HG02938 (cell line): ENCODE measurements around the gene MSMB.
"Not testable (repeated sequence)": the region's sequence is repeated elsewhere in the genome, so short reads cannot be mapped to it uniquely, and the experiment has no call there.

ENCODE experiments used
- ATAC-seq: cut with Tn5 transposase; IDR thresholded peaks from one replicate; pipeline ENCODE4 v1.9.1; 2021; ENCODE audit warnings: mild to moderate bottlenecking, moderate library complexity; ENCODE audit not compliant: unreplicated experiment

The MSMB gene, protein sequence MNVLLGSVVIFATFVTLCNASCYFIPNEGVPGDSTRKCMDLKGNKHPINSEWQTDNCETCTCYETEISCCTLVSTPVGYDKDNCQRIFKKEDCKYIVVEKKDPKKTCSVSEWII

DNA sequence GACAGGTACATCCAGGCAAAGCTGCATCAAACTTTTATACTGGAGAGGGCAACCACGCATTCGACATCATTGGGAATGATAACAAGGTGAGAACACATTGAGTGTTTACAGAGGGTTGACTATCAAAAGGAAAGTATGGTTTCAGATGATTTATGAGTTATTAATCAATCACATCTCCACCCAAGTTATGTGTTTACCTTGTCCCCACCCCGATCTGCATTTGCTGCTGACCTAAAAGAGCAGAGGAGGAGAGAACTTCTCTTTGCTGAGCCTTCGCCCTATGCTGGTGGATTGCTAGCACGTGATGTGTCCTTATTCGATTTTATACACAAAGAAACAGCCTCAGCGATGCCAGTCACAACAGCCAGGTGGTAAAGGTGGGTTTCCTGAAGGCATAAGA, at the start of gene MSMB:
MSMB (minus strand) TSS at position 9 of the 400 bp plus-strand sequence. CDS start 32 bp downstream, outside the sequence.
- ATAC-seq: no peak

DNA sequence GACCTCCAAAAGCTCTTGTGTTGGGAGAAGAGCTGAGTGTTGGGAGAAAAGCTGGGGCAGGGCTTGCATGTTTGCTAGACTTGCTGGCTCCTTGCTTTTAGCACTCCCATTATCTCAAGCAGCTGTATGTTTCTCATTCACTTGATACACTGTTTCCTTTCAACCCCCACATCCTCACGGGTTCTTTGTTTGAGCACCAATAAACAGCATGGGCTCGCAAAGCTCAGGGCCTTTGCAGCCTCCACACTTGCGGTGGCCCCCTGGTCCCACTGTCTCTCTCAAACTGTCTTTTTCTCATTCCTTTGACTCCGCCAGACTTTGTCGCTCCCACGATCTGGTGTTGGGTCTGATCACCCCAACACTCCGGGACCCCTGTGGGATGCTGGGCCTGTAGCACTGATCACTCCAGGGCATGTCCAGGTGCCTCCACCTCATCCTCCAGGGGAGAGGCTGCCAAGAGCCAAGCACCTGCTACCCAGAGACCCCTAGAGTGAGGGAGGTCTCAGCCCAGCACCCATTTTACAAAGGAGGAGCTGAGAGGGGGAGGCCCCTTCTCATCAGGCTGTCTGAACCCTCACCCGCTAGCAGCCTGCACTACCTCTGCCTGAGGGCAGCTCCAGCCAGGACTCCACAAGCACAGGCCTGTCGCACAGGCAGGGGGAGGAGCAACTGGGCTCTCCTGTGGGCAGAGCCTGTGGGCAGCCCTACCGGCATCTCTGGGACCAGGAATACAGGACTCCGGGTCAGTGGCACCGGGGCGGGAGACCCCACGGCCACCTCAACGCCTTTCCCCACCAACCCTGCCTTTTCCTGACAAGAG, 49.1 kb upstream of the MSMB start:
- ATAC-seq: no peak

DNA sequence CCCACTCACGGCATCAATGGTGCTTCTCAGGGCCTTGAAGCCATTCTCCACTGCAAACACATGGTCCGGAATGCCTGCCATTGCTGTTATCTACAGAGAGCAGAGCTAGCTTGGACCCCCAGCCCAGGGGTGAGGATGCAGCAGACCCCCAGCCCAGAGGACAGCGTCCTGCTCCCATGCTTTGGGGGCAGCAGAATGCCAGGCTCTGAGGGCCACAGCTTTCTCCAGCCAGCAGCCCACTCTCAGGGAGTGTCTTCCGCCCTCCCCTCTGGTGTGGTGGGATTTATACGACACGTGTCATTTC, 48.1 kb upstream of the MSMB start:
- ATAC-seq: no peak

DNA sequence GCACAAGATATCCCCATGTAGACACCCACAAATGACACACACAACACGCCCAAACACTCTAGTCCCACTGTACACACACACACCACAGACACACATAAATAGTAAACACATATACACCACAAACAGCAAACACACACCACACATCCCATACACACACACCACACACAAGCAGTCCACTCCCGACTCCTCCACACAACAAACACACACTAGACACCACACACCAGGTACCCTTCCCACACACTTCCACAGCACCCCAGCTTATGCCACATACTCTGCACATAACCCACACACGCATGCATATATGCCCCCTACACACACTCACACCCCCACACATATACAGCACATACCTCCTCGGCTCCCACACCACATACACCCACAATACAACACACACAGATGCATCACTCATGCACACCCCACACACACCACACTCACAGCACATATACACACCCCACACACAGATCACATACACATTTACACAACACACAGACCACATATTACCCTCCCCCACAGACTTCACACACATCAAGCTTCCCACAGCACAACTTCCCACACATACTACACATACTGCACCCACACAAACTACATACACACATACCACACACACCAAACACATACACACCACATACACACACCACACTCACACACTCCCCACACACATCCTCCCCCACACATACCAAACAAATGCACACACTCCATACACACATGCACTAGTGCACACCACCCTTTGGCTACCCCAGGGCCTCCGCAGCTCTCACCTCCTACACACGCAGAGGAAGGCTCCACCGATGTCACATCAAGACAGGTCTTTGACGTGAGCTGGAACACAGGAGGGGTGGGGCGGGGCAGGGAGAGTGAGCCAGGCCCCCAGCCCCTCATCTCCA, 47.5 kb upstream of the MSMB start:
- not testable (repeated sequence) for ATAC-seq

DNA sequence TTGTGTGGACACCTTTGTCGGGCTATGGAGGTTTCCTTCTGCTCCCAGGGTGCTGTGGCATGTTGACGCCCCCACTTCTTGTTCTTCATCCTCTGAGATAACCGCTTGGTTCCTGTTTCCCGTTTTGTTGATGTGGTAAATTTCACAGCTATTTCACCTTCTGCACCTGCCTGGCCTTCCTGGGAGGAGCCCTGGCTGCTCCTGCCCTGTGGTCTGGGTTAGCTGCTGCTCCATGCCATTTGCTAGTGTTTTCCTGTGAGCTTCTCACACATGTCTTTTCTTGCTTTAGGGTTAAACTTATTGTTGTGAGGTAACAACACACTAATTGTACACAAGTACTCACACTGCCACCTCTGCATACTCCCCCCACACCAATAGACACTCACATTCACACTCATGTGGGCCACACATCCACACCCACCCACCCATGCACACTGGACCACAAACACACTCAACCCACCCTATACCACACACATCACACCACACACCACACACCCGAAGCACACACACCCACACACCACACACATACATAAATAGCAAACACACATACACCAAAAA, 46.5 kb upstream of the MSMB start:
- ATAC-seq: no peak

DNA sequence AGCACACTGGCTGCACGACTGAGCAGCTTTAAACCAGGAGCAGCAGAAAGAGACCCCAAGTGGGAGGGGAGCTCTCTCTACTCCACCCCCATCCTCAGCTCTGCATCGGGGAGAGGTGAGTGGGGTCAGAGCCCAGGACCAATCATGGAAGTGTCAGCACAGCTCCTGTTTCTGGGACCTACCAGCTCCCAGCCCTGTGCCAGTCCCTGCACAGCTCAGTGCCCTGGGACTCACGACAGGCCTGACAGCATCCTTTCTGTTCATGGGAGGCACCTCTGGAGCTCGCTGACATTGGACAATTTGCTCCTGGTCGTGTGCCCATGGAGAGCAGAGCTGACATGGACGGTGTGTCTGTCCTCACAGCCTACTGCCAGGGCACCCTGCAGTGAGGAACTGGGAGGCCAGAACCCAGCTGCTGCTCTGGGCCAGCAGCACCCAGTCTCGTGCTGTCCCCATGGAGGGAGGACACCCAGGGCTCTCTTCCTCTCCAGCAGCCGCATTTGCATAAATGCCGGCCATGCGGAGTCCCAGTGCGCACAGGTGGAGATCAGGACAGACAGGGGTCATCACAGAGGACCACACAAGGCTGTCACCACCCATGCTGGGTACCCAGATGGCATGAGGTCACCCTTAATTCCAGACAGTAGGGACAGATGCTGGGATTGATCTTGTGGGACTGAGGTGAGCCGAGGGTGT, 45.9 kb upstream of the MSMB start:
- ATAC-seq: no peak

DNA sequence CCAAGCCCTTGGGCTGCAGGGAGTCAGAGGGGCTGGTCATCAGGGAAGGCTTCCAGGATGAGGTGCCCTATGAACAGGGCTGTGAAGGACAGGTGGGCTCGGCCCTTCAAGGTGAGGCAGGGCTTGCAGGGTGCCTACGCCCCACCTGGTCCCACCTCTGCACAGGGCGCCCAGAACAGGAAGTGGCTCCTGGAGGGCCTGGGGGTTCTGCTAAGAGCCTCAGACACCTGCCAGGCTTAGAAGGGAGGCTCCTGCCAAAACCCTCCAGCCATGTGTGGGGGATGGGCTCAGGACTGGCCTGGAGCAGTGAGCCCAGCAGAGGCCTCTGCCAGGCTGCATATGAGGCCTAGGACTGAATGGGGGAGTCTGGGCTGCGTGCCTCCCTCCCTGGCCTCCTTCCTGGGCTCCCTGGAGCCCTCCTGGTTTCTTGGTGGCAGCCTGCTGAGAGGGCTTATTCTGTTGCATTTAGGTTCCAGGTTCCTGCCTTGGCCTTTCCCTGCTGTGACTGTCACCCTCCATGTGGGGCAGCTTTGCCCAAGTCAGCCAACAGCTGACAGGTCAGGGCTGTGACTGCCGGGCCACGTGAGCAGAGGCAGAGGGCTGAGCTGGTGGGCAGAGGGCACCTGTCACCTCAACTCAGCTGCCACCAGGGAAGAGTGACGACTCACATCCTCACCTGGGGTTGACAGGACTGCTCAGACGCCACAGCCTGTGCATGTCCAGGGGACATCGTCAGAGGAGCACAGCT, 45.2 kb upstream of the MSMB start:
- ATAC-seq: no peak

DNA sequence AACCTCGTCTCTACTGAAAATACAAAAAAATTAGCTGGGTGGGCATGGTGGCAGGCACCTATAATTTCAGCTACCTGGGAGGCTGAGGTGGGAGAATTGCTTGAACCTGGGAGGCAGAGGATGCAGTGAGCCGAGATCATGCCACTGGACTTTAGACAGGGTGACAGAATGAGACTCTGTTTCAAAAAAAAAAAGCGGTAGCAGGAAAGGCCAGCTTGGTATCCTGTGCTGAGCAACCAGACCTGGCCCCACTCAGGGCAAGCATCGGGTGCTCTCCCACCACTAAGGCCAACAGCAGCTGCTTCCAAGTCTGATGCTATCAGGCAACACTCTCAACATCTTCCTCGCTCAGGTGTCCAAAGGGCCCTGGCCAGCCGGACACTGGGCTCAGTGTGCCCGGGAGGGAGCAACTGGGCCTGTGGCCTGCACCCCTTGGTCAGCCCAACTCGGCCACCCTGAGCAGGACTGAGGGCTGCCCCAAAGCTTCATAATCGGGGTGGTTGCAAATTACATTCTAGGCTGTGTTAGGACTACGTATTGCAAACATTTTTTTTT, 44.3 kb upstream of the MSMB start:
- ATAC-seq: no peak

DNA sequence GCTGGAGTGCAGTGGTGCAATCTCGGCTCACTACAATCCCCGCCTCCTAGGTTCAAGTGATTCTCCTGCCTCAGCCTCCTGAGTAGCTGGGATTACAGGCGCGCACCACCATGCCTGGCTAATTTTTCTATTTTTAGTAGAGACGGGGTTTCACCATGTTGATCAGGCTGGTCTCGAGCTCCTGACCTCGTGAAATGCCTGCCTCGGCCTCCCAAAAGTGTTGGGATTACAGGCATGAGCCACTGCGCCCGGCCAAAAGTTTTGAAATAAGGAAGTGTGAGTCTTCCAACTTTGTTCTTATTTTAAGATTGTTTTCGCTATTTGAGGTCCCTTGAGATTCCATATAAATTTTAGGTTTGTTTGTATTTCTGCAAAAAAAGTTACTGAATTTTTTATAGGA, 41.3 kb upstream of the MSMB start:
- not testable (repeated sequence) for ATAC-seq

DNA sequence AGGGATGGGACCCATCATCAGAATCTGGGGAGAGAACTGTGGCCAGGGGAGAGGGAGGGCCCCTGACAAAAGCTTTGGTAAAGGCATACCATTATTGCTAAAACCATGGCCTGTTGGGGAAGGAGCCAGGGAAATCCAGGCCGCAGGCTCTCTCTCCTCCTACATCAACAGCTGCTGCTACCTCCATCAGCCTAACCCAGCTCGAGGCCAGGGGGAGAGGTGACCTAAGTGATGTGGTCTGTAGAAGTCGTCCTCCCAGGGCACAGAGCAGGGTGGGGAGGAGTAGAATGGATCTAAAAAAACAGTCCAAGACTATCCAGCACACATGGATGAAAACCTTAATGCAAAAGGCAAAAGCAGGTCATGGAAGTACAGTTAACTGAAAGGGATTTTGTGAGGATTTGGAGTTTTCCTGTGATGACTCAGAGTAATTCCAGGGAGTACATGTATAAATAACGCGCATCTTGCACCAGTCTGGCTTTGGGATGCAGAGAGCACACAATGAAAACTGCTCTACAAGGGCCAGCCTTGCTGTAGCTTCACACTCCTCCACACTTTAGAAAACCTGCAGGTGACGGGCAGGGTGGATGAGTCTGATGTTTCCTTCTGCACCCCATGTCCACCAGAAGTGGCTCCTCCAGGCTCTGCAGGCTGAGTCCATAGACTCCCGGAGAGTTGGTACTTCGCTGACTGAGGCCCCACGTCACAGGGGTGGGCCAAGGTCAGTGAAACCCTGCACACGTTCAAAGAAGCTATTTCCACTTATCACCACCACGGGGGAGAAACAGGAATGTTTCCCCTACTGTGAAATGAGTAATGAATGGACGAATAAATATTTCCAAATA, 38.5 kb upstream of the MSMB start:
- no peak for ATAC-seq

DNA sequence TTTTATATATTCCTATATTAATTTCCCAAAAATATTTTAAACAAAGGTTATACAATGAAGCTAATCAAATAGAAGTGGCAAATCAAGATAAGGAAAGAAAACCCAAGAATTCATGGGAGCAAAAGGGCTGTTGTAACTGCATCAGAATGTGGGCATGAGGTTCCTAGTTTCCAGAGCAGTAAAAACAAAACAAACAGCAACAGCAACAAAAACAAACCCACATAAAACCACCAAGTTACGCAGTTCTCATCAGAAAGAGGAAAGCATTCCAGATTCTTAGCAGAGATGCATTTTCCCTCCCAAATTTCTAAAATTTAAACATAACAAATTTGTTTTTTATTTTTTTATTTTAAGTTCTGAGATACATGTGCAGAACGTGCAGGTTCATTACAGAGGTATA, 34.8 kb upstream of the MSMB start:
- ATAC-seq: no peak

DNA sequence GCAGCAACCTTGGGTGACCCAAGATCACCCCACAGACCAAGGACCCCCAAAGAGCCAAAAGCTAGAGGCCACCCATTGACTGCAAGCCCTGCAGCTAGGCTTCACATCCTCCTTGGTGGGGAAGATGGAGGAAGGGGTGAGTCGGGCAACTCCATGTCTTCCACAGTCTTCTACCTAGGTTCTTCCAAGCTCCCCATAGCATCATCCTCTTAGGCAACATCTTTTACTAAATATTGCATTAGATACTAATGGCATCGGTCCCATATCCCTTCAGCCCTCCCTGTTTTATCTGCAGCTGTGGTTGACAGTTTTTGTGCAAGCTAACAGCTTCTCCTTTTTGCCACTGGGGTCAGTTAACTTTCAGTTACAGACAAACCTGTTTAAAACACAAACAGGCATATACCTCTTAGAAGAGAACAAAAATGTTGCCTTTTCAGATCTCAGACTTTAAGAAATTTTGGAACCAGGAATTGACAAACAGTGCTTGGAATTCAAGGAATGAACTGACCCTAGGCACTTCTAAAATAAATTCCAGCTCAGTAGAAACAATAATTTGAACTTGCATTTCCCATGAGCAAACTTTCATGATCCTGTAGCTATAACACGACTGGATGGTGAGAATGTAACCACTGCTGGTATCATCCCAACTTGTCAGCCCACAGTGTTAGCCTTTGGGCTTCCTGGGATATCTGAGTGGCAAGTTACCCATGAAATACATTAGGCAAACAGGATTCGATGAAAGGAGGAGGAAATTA, 33.9 kb upstream of the MSMB start:
- no peak for ATAC-seq

DNA sequence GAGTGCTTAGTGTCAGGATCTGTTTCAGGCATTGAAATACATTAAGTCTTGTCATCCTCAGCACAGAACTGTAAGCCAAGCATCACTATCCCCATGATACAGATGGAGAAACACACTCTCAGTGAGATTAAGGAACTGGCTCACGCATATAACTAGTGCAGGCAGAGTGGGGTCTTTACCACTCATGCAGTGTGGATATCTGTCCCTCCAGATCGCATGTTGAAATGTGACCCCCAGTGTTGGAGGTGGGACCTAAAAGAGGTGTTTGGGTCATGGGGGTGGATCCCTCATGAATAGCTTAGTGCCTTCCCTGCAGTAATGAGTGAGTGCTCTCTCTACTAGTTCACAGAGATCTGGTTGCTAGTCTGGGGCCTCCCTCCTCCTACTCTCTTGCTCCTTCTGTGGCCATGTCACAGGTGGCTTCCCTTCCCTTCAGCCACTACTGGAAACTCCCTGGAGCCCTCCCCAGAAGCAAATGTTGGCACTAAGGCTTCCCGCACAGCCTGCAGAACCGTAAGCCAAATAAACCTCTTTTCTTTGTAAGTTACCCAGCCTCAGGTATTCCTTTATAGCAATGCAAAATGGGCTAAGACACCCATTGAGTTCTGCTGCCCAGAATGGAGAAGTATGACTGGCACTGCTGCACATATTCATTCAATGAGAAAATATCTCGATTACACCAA, 31.8 kb upstream of the MSMB start:
- no peak for ATAC-seq

DNA sequence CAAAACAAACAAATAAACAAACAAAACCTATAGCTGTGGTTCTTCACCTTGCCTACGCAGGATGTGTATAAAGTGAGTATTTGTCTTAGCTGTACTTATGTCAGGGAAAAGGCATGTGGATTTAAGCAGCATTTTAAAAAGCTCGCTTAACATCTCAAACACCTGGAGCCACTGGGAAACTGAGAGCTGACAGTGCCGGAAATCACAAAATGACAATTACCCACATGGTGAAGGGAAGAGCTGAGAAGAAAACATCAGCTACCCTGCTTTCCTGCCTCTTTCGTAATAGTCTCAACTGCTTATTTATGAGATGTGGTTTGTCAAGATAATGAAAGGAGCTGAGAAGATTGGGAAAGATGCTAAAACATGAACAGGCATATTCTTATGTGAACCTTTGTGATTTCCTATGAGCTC, 31.1 kb upstream of the MSMB start:
- ATAC-seq: no peak

DNA sequence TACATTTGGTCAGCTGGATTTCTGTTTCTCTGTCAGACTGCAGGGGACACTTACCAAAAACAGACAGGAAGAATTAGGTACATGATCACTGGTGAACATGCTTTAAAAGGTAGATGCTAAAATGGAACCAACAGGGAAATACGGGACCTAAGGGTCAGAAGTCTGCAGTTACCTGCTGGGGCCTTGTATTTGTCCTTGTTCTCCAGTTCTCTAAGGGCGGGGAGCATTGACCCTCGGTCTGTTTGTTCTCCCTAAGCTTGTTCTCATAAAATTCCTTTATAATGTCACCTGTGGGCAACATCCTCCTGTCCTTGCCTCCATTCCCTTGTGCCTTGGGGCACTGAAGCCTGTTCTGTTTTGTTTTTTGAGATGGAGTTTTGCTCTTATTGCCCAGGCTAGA, 29.8 kb upstream of the MSMB start:
- no peak for ATAC-seq

DNA sequence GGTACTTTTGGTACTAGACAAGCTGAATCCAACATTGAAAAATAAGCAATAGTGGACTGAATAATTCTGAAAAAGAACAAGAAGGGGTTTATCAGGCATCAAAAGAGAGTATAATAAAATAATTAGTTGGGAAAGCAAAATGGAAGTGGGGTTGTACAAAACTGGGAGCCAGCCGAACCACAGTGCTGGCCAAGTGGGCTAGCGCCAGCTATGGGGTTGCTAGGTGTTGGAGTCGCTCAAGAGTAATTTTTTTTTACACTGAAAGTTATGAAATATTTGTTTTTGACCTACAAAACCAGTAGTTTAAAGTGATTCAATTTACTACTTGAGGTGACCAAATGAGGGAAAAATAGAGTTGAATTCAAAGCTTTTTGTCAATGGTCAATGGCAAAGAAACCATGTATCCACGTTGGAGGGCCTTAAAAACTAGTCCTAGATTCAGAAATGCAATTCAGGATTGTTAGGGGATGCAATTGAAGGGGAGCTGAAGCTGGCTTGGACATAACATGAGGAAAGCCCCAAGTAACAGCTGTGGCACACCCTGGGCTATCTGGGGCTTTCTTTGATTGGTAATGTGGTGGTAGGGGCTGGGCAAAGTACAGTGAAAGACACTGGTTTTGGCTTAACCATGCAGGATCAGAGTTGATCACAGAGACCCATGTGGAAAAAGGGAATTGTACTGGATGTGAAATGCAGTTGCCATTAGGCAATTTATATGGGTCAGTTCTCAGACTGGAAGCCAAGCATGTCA, 28.3 kb upstream of the MSMB start:
- ATAC-seq: no peak

DNA sequence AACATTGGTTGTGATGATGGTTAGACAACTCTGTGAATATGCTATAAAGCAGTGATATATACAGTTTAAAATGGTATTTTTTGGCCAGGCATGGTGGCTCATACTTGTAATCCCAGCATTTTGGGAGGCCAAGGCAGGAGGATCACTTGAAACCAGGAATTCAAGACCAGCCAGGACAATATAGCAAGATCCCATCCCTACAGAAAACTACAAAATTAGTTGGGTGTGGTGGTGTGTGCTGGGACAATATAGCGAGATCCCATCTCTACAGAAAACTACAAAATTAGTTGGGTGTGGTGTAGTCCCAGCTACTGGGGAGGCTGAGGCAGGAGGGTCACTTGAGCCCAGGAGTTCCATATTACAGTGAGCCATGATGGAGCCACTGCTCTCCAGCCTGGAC, 27.5 kb upstream of the MSMB start:
- ATAC-seq: no peak
